HCEC 1CT (cell line): ENCODE measurements around the gene RASAL2.
"Not testable (repeated sequence)": the region's sequence is repeated elsewhere in the genome, so short reads cannot be mapped to it uniquely, and the experiment has no call there.

Source experiments
- DNase-seq: peaks from one replicate; pipeline ENCODE4 v3.0.0-alpha.2; 2017

Gene RASAL2

GRCh38 chr1:178301141-178301540 is 207.2 kb downstream of the RASAL2 start:
- DNase-seq: no peak

- DNase-seq: no peak
These were observed 213.4 kb downstream of the RASAL2 start for GRCh38 chr1:178307264-178307663.

- no peak for DNase-seq
These were observed 214.5 kb downstream of the RASAL2 start for GRCh38 chr1:178308438-178308837.

- peak; percentile 83 for DNase-seq
These were observed 216.8 kb downstream of the RASAL2 start for GRCh38 chr1:178310685-178311105.

- peak; percentile 18 for DNase-seq
These were observed 217.3 kb downstream of the RASAL2 start for GRCh38 chr1:178311164-178311563.

GRCh38 chr1:178320280-178320982 is 226.5 kb downstream of the RASAL2 start:
- DNase-seq: not testable (repeated sequence)

- no peak for DNase-seq
These were observed 229.2 kb downstream of the RASAL2 start for GRCh38 chr1:178323067-178323466.

- DNase-seq: peak; percentile 32
These were observed 230.1 kb downstream of the RASAL2 start for GRCh38 chr1:178324003-178324402.

- DNase-seq: no peak
These were observed 234.8 kb downstream of the RASAL2 start for GRCh38 chr1:178328728-178329127.

- DNase-seq: peak; percentile 33
These were observed 236.2 kb downstream of the RASAL2 start for GRCh38 chr1:178330153-178330552.

GRCh38 chr1:178330848-178331497 is 237.1 kb downstream of the RASAL2 start:
- no peak for DNase-seq

GRCh38 chr1:178335426-178335825 is 241.5 kb downstream of the RASAL2 start:
- DNase-seq: no peak

GRCh38 chr1:178337091-178337706 is 243.3 kb downstream of the RASAL2 start:
- DNase-seq: peak; percentile 42

GRCh38 chr1:178339834-178340233 is 245.9 kb downstream of the RASAL2 start:
- no peak for DNase-seq

GRCh38 chr1:178341261-178341956 is 247.5 kb downstream of the RASAL2 start:
- DNase-seq: peak; percentile 89

GRCh38 chr1:178342745-178343144 is 248.8 kb downstream of the RASAL2 start:
- no peak for DNase-seq

GRCh38 chr1:178344513-178345091 is 250.7 kb downstream of the RASAL2 start:
- DNase-seq: peak; percentile 94

GRCh38 chr1:178345238-178345637 is 251.3 kb downstream of the RASAL2 start:
- DNase-seq: no peak

GRCh38 chr1:178345807-178346206 is 251.9 kb downstream of the RASAL2 start:
- no peak for DNase-seq

- no peak for DNase-seq
These were observed 255.9 kb downstream of the RASAL2 start for GRCh38 chr1:178349801-178350200.

GRCh38 chr1:178351911-178352310 is 258.0 kb downstream of the RASAL2 start:
- not testable (repeated sequence) for DNase-seq

GRCh38 chr1:178352790-178353416 is 259.0 kb downstream of the RASAL2 start:
- no peak for DNase-seq

- no peak for DNase-seq
These were observed 259.6 kb downstream of the RASAL2 start for GRCh38 chr1:178353524-178353923.
